H9 (cell line): ENCODE results near the gene OR2T3. TPM values are rescaled to one million over a fixed set of nuclear protein-coding genes. Genes with fewer than 3 reads are reported as not detected.
"Not testable (repeated sequence)": the region's sequence is repeated elsewhere in the genome, so short reads cannot be mapped to it uniquely, and the experiment has no call there.

Experiments used
- DNase-seq: peaks from one replicate; pipeline ENCODE4 v3.0.0-alpha.2; 2017
- H2AFZ ChIP-seq: one replicate; pipeline ENCODE4 v1.6.1; 2013; ENCODE audit warnings: mild to moderate bottlenecking, low read length, control low read depth, moderate library complexity
- H2AK5ac ChIP-seq: 2 replicates; pipeline ENCODE4 v1.6.1; 2013; ENCODE audit warnings: low read length, control low read depth, mixed read lengths; ENCODE audit not compliant: insufficient read length
- H2BK120ac ChIP-seq: one replicate; pipeline ENCODE4 v1.6.1; 2013; ENCODE audit warnings: low read depth, mild to moderate bottlenecking, low read length, control low read depth, inconsistent platforms; ENCODE audit not compliant: poor library complexity, severe bottlenecking
- H2BK12ac ChIP-seq: 2 replicates; pipeline ENCODE4 v1.6.1; 2013; ENCODE audit warnings: low read length, control low read depth, mixed read lengths, low read depth; ENCODE audit not compliant: insufficient read length
- H2BK15ac ChIP-seq: 2 replicates; pipeline ENCODE4 v1.6.1; 2013; ENCODE audit warnings: low read depth, low read length, control low read depth
- H2BK20ac ChIP-seq: one replicate; pipeline ENCODE4 v1.6.1; 2013; ENCODE audit warnings: low read depth, mild to moderate bottlenecking, low read length, control low read depth, inconsistent platforms; ENCODE audit not compliant: poor library complexity, severe bottlenecking
- H2BK5ac ChIP-seq: 2 replicates; pipeline ENCODE4 v1.6.1; 2013; ENCODE audit warnings: low read length, control low read depth, mixed read lengths; ENCODE audit not compliant: insufficient read length
- H3K14ac ChIP-seq: 2 replicates; pipeline ENCODE4 v1.6.1; 2013; ENCODE audit warnings: low read length, control low read depth; ENCODE audit not compliant: insufficient read depth
- H3K18ac ChIP-seq: 2 replicates; pipeline ENCODE4 v1.6.1; 2013; ENCODE audit warnings: low read depth, mild to moderate bottlenecking, mixed read lengths, low read length, control low read depth; ENCODE audit not compliant: insufficient read length
- H3K23ac ChIP-seq: 2 replicates; pipeline ENCODE4 v1.6.1; 2013; ENCODE audit warnings: low read length, control low read depth, mixed read lengths, low read depth; ENCODE audit not compliant: insufficient read length
- H3K23me2 ChIP-seq: 2 replicates; pipeline ENCODE4 v1.6.1; 2013; ENCODE audit warnings: low read depth, mild to moderate bottlenecking, mixed read lengths, low read length, control low read depth; ENCODE audit not compliant: insufficient read length, poor library complexity, severe bottlenecking
- H3K27ac ChIP-seq: 2 replicates; pipeline ENCODE4 v1.5.1; 2013; ENCODE audit warnings: low read length, control low read depth, mixed read lengths, low read depth; ENCODE audit not compliant: insufficient read length
- H3K27me3 ChIP-seq: 2 replicates; pipeline ENCODE4 v1.6.1; 2013; ENCODE audit warnings: low read length, control low read depth, inconsistent platforms; ENCODE audit not compliant: insufficient read depth
- H3K4ac ChIP-seq: 2 replicates; pipeline ENCODE4 v1.6.1; 2013; ENCODE audit warnings: low read depth, mild to moderate bottlenecking, control low read depth, inconsistent platforms, low read length, moderate library complexity
- H3K4me1 ChIP-seq: 2 replicates; pipeline ENCODE4 v1.6.1; 2013; ENCODE audit warnings: low read length, control low read depth, inconsistent platforms; ENCODE audit not compliant: insufficient read depth
- H3K4me2 ChIP-seq: 2 replicates; pipeline ENCODE4 v1.6.1; 2013; ENCODE audit warnings: low read length, control low read depth, mixed read lengths; ENCODE audit not compliant: insufficient read length, insufficient read depth
- H3K56ac ChIP-seq: 2 replicates; pipeline ENCODE4 v1.6.1; 2013; ENCODE audit warnings: low read depth, mild to moderate bottlenecking, mixed read lengths, low read length, control low read depth; ENCODE audit not compliant: insufficient read length
- H3K79me1 ChIP-seq: 2 replicates; pipeline ENCODE4 v1.6.1; 2013; ENCODE audit warnings: low read depth, mild to moderate bottlenecking, moderate library complexity, low read length, control low read depth, inconsistent platforms; ENCODE audit not compliant: insufficient read depth, poor library complexity, severe bottlenecking
- H3K79me2 ChIP-seq: 2 replicates; pipeline ENCODE4 v1.6.1; 2013; ENCODE audit warnings: low read length, control low read depth, inconsistent platforms; ENCODE audit not compliant: insufficient read depth
- H3K9ac ChIP-seq: 2 replicates; pipeline ENCODE4 v1.6.1; 2013; ENCODE audit warnings: low read length, control low read depth, mixed read lengths; ENCODE audit not compliant: insufficient read length; ENCODE audit errors: extremely low read depth
- H3K9me3 ChIP-seq: one replicate; pipeline ENCODE4 v1.6.1; 2013; ENCODE audit warnings: low read depth, low read length, inconsistent platforms; ENCODE audit not compliant: control insufficient read depth
- H3T11ph ChIP-seq: one replicate; pipeline ENCODE4 v1.6.1; 2013; ENCODE audit warnings: mild to moderate bottlenecking, low read length, control low read depth, inconsistent platforms
- H4K20me1 ChIP-seq: one replicate; pipeline ENCODE4 v1.6.1; 2013; ENCODE audit not compliant: control insufficient read depth, insufficient read length, insufficient read depth
- H4K5ac ChIP-seq: 2 replicates; pipeline ENCODE4 v1.6.1; 2013; ENCODE audit warnings: low read depth, mild to moderate bottlenecking, mixed read lengths, low read length, control low read depth; ENCODE audit not compliant: insufficient read length
- H4K8ac ChIP-seq: replicated peaks from 2 replicates; pipeline ENCODE4 v1.6.1; 2013; ENCODE audit warnings: low read length, control low read depth, mixed read lengths, low read depth; ENCODE audit not compliant: insufficient read length
- H4K91ac ChIP-seq: 2 replicates; pipeline ENCODE4 v1.6.1; 2013; ENCODE audit warnings: low read depth, mild to moderate bottlenecking, moderate library complexity, mixed read lengths, low read length, control low read depth; ENCODE audit not compliant: insufficient read length
- H3K27ac Mint-ChIP-seq, 3 experiments: 2 replicates in 2 of 3; 3 replicates in 1 of 3; pipeline ENCODE4 v1.8.0; 2020 to 2021; ENCODE audit warnings: mixed read lengths in 3 of 3, mild to moderate bottlenecking in 1 of 3, moderate library complexity in 1 of 3
- H3K27me3 Mint-ChIP-seq: 2 replicates; pipeline ENCODE4 v1.8.0; 2021; ENCODE audit warnings: low read depth, mild to moderate bottlenecking, moderate library complexity, mixed read lengths
- H3K36me3 Mint-ChIP-seq, 3 experiments: 2 replicates in 2 of 3; 3 replicates in 1 of 3; pipeline ENCODE4 v1.8.0; 2020 to 2021; ENCODE audit warnings: low read depth in 3 of 3, mixed read lengths in 3 of 3; ENCODE audit not compliant: insufficient read depth in 1 of 3
- H3K4me1 Mint-ChIP-seq, 2 experiments: 2 replicates each; pipeline ENCODE4 v1.8.0; 2020; ENCODE audit warnings: mixed read lengths in 2 of 2
- H3K4me3 Mint-ChIP-seq, 2 experiments: 2 replicates in 1 of 2; 3 replicates in 1 of 2; pipeline ENCODE4 v1.8.0; 2020 to 2021; ENCODE audit warnings: mild to moderate bottlenecking in 2 of 2, mixed read lengths in 2 of 2, moderate library complexity in 1 of 2
- H3K9me3 Mint-ChIP-seq, 2 experiments: 2 replicates in 1 of 2; 3 replicates in 1 of 2; pipeline ENCODE4 v1.8.0; 2020; ENCODE audit warnings: mild to moderate bottlenecking in 2 of 2, mixed read lengths in 2 of 2, moderate library complexity in 1 of 2
- CTCF ChIP-seq: fragments of 200-600 bp; sonication (generic); conservative IDR thresholded peaks from 3 replicates; pipeline ENCODE4 v1.8.0; 2021; ENCODE audit warnings: antibody characterized with exemption, mild to moderate bottlenecking
- WGBS: extraction: QIAGEN DNeasy Blood & Tissue Kit; methylation state at CpG from one replicate; pipeline ENCODE4 v1.1.7; 2013; ENCODE audit warnings: missing lambda C conversion rate, low lambda C conversion rate, mixed read lengths; ENCODE audit not compliant: insufficient read length; ENCODE audit errors: extremely low coverage; 5-methylcytosine and 5-hydroxymethylcytosine counted together
- total RNA-seq: library from RNA; stranded (reverse); gene quantifications from 2 replicates; pipeline ENCODE4 v1.2.1, GENCODE V29; 2021

OR2T3 gene
- total RNA-seq, 1 experiment from 2014 or later, result not detected

DNA sequence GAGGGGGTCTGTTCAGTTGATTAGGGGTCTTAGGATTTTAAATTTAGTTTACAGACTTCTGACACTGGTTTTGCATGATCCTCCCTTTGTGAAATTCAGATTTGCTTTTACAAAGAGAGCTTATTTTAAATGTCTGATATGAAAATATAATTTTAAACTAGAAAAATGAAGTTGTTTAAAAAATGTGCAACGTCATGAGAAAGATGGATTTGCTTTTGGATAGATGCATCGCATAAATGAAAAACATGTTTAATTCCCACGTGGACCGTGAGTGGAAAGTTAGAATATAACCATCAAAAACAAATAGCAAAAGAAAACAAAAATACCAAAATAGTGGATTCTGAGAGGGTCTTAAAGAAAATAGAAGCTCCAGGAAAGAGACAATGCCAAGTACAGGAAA, 2.0 kb upstream of the OR2T3 start:
- H3K23me2 ChIP-seq, result no peaks in the 10 kb centered on the region
- no peak overlapping the region for H3K18ac ChIP-seq
- H3K23ac ChIP-seq, result no peak overlapping the region
- H2BK15ac ChIP-seq, result no peak overlapping the region
- no peak overlapping the region for H4K8ac ChIP-seq
- H3K79me1 ChIP-seq, result no peaks in the 10 kb centered on the region
- H3T11ph ChIP-seq, result no peak overlapping the region
- no CpG with 5 or more reads among the region's 4 CpGs for WGBS
- Mint-ChIP-seq H3K36me3 (peaks cover 0 to 17% (median 7%) of the 10 kb centered on the region in 3 experiments; a peak in 5 of 7 replicates), H3K4me1 (no peaks in the 10 kb centered on the region), H3K27ac (no peak overlapping the region), H3K4me3 (no peak overlapping the region), H3K9me3 (peaks cover 57 to 66% of the 10 kb centered on the region in 2 experiments), H3K27me3 (no peaks in the 10 kb centered on the region)
- no peak overlapping the region for H3K56ac ChIP-seq
- H3K9me3 ChIP-seq, result peaks cover 22% of the 10 kb centered on the region
- H3K14ac ChIP-seq, result no peak overlapping the region
- TF ChIP-seq CTCF, result no peak
- no peak overlapping the region for H2BK120ac ChIP-seq
- H2AK5ac ChIP-seq, result no peak overlapping the region
- H3K79me2 ChIP-seq, result no peaks in the 10 kb centered on the region
- H4K20me1 ChIP-seq, result no peaks in the 10 kb centered on the region
- H3K4me2 ChIP-seq, result no peak overlapping the region
- no peak overlapping the region for H2BK20ac ChIP-seq
- no peak overlapping the region for H4K5ac ChIP-seq
- H3K27me3 ChIP-seq, result no peaks in the 10 kb centered on the region
- H4K91ac ChIP-seq, result no peak overlapping the region
- H3K9ac ChIP-seq, result no peak overlapping the region
- H2BK5ac ChIP-seq, result no peak overlapping the region
- H3K27ac ChIP-seq, result no peak overlapping the region
- no peak overlapping the region for H3K4ac ChIP-seq
- H2BK12ac ChIP-seq, result no peak overlapping the region
- DNase-seq, result no peak
- H3K4me1 ChIP-seq, result no peaks in the 10 kb centered on the region
- no peak overlapping the region for H2AFZ ChIP-seq

DNA sequence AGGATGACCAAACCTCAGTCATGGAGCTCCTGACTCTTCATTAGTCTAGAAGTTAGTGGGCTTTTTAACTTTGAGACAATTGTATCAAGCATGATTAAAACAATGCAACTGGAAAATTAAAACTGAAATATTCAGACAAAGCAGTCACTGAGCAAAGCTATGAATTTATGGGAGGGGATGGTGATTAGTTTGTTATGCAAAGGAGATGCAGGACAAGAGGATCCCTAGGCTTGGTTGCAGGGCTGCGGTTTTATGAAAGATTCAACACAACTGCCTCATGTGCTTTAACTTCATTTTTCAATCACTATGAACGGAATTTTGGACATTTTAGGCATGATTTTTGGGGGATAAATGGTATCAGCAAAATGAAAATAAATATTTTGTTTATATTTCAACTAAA, 1.0 kb upstream of the OR2T3 start:
- not testable (repeated sequence) for H3K4me3 Mint-ChIP-seq, H3K23me2 ChIP-seq, H2BK5ac ChIP-seq, H3K9ac ChIP-seq, H3K79me2 ChIP-seq, H3K14ac ChIP-seq, H3K79me1 ChIP-seq, H3T11ph ChIP-seq, H2BK20ac ChIP-seq, H3K4me1 ChIP-seq, H4K91ac ChIP-seq, H3K27me3 Mint-ChIP-seq, H3K4ac ChIP-seq, H3K4me1 Mint-ChIP-seq, H4K20me1 ChIP-seq, H4K8ac ChIP-seq, H2BK15ac ChIP-seq, H4K5ac ChIP-seq, H2BK120ac ChIP-seq, H2BK12ac ChIP-seq, H3K4me2 ChIP-seq, H3K27ac Mint-ChIP-seq, H2AFZ ChIP-seq, H3K18ac ChIP-seq, H3K27ac ChIP-seq, H3K23ac ChIP-seq, H3K56ac ChIP-seq, H3K27me3 ChIP-seq, H2AK5ac ChIP-seq, DNase-seq
- peaks cover 0 to 19% (median 4%) of the 10 kb centered on the region in 3 experiments; a peak in 4 of 7 replicates for H3K36me3 Mint-ChIP-seq
- no CpG with 5 or more reads among the region's 2 CpGs for WGBS
- peaks cover 17% of the 10 kb centered on the region for H3K9me3 ChIP-seq
- peaks cover 53 to 61% of the 10 kb centered on the region in 2 experiments for H3K9me3 Mint-ChIP-seq
